Stimulated activated CD8-positive, alpha-beta memory T cell treated with anti-CD3 and anti-CD28 coated beads, Interleukin-12 subunit alpha, Interleukin-12 subunit beta, amount 100 ng/mL, for 4 hours (primary cell): ENCODE results near the gene EXOC2.

Experiments
- DNase-seq: peaks from one replicate; pipeline ENCODE4 v3.0.0-alpha.2; 2020; ENCODE audit warnings: low read depth

The EXOC2 gene

DNA sequence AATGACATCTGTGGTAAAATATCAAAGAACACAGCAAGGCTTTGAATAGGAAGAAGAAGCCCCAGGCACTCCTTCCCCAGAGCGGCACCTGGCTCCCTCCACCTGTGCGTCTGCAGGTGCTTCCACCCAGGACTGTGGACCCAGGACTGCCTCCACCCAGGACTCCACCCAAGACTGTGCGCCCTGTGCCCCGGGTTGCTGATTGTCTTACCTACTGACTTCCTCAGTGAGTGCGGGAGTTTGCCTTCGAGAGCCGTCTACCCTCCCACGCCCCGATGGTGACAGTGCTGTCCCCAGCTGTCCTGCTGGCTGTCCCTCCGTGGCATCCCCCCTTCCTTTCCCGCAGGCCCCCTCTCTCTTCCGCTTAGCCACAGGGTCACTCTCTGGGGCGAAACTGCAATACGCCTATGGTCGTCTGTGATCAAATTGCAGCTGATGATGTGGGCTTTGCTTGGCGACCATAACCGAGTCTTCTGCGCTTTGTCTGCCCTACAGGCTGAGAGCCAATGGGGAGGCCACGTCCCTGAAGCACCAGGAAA is 249.2 kb downstream of the EXOC2 start:
- no peak for DNase-seq

GRCh38 chr6:441126-441920 is 251.6 kb downstream of the EXOC2 start:
- no peak for DNase-seq

- DNase-seq: no peak
Measured at GRCh38 chr6:439641-440167, 253.2 kb downstream of the EXOC2 start.

GRCh38 chr6:438634-439170 is 254.2 kb downstream of the EXOC2 start:
- DNase-seq: no peak

DNA sequence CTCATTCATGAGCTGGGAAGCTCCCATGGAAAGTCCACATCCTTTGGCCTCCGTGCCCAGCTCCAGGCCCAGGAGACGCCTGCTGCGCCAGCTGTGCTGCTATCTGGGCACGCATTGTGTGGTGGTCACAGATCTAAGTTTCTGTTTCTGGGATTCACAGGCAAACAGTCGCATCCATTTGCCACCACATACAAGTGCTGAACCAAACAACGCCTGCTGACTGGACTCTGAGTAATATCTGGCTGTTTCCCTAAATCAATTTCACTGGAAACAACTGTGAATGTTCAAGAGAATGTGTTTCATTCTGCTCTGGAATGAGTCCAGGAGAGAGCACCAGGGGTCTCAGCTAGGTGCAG is 255.9 kb downstream of the EXOC2 start:
- DNase-seq: no peak

GRCh38 chr6:436308-437036 is 256.5 kb downstream of the EXOC2 start:
- DNase-seq: no peak

GRCh38 chr6:435441-436307 is 257.3 kb downstream of the EXOC2 start:
- no peak for DNase-seq
